ENCODE measurements around the gene COQ9.
A peak's percentile ranks its signal among the peaks of the same experiment; 100 is the strongest.

The COQ9 gene

DNA sequence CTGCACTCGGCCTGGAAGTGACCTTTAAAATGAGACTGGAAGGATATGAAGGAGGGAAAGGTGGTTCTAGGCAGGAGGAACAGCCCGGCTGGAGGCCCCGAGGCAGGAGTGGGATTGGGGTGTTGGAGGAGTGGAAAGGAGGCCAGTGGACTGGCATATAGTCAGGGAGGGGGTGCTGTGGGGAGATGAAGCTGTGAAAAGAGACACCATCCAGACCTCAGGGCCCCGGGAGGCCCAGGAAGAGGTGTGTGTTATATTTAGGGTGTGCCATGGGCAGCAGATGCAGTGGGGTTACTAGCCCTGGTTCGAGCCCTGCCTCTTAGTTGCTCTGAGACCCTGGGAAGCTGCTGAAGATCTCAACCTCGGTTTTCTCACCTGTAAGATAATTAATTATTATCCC, 57.9 kb downstream of the COQ9 start:
- no peak overlapping the region for H3K4me3 Mint-ChIP-seq
- TF ChIP-seq, protein P1, sequence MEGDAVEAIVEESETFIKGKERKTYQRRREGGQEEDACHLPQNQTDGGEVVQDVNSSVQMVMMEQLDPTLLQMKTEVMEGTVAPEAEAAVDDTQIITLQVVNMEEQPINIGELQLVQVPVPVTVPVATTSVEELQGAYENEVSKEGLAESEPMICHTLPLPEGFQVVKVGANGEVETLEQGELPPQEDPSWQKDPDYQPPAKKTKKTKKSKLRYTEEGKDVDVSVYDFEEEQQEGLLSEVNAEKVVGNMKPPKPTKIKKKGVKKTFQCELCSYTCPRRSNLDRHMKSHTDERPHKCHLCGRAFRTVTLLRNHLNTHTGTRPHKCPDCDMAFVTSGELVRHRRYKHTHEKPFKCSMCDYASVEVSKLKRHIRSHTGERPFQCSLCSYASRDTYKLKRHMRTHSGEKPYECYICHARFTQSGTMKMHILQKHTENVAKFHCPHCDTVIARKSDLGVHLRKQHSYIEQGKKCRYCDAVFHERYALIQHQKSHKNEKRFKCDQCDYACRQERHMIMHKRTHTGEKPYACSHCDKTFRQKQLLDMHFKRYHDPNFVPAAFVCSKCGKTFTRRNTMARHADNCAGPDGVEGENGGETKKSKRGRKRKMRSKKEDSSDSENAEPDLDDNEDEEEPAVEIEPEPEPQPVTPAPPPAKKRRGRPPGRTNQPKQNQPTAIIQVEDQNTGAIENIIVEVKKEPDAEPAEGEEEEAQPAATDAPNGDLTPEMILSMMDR (IDR thresholded peaks at IDR 0.05; ENCODE audit: unreplicated experiment in 3 of 3) = no peak
- H3K27ac Mint-ChIP-seq = peak overlapping the region in 1 of 3 experiments; percentile 58
- H3K9me3 Mint-ChIP-seq = no peaks in the 10 kb centered on the region
- peaks cover 18% of the 10 kb centered on the region for H3K27me3 Mint-ChIP-seq (ENCODE audit: low read depth)
- H3K4me1 Mint-ChIP-seq = peaks cover 41% of the 10 kb centered on the region
- H3K36me3 Mint-ChIP-seq (ENCODE audit: low read depth) = no peaks in the 10 kb centered on the region

DNA sequence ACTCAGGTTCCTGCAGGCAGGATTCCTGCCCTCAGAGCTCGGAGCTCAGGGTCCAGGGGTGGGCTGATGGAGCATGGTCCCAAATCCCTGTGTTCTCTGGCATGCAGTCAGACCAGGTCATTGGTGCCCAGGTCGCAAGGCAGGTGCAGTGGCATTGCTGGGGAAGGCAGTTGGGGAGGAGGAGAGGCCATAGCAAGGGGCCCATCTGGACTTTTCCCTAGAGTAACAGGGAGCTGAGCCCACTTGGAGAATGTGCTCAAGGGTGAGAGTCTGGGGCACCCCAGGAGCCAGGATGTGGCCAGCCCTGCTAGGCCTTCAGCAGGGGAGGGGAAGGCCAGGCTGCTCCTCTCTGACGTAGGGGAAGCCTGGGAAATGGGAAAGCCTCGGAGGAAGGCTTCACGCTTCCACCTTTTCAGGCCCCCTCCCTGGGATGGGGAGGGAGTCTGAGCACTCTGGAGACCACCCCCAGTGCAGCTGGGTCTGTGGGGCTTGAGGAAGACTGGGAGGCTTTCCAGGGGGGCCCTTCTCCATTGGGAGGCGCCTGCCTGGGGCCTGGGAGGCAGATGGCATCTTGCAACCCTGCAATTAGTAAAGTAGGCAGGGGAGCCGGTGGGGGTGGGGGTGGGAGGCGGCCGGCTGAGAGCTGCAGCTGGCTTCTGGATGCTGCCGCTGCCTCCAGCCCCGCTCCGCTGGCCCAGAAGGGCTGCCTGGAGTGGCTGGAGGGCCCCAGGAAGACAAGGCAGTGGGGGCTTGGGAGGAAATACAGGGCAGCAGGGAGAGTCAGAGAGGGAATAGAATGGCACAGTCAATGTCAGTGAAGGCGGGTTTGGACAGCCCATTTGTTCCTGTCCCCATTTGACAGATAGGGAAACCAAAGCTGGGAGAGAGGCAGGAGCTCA, 60.1 kb downstream of the COQ9 start:
- no peaks in the 10 kb centered on the region for H3K9me3 Mint-ChIP-seq
- TF ChIP-seq, protein P1 (IDR thresholded peaks at IDR 0.05; ENCODE audit: unreplicated experiment in 3 of 3) = no peak
- peaks cover 9% of the 10 kb centered on the region for H3K27me3 Mint-ChIP-seq (ENCODE audit: low read depth)
- no peaks in the 10 kb centered on the region for H3K36me3 Mint-ChIP-seq (ENCODE audit: low read depth)
- peaks cover 25% of the 10 kb centered on the region for H3K4me1 Mint-ChIP-seq
- H3K27ac Mint-ChIP-seq = peak overlapping the region; percentile 40 to 86 (median 45)
- peak overlapping the region in 1 of 3 experiments; percentile 19 for H3K4me3 Mint-ChIP-seq

DNA sequence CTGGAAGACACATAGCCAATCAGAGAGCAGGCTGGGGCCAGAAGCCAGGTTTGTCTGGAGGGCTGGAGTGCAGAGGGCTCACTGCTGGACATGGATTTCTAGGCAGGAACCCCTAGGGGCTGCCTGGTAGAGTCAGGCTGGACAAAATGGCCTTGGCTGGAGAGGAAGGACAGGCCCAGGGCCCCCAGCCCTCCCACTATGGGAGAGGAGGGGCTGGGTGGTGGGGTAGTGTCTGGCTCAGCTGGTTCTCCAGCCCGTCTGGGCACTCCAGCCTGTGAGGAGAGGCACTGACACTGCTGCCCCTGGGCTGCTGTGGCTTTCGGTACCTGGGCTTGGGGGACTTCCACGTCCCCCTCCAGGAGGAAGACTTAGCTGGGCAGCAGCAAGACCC, 60.8 kb downstream of the COQ9 start:
- no peak overlapping the region for H3K4me3 Mint-ChIP-seq
- H3K27ac Mint-ChIP-seq = peak overlapping the region; percentile 45 to 86 (median 62)

DNA sequence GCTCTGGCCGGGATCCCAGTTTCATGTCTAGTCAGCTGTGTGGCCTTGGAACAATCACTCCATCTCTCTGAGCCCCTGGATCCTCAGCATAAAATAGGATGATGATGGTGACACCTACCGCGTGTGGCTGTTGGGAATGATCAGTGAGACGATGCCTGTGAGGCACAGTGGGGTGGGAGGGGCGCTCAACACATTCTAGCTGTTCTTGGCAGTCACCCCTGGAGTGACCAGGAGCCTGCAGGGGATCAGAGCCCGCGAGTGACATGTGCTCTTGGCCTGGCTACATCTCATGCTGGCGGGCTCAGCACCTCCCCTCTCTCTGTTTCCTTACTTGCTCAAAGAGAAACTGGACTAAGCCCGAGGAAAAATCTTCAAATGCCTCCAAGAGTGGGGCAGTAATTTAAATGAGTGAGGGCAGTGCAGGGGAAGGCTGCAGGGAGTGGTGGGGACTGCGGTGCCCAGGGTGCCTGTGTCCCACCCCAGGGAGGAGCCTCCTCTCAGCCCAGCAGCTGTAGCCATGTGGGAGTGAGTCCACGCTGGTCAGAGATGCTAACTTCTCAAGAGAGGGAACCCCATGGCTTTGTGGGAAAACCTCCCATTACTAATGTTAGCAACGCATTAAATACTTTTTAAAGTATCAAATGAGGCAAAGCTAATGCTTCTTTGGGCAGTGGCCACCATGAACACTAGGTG, 62.1 kb downstream of the COQ9 start:
- Mint-ChIP-seq H3K9me3 (no peaks in the 10 kb centered on the region), H3K27ac (peak overlapping the region in 2 of 3 experiments; percentile 54 to 57), H3K4me3 (no peak overlapping the region), H3K36me3 (ENCODE audit: low read depth) (peaks cover 15% of the 10 kb centered on the region), H3K27me3 (ENCODE audit: low read depth) (peaks cover 10% of the 10 kb centered on the region), H3K4me1 (peaks cover 23% of the 10 kb centered on the region)
- TF ChIP-seq, protein P1 (IDR thresholded peaks at IDR 0.05; ENCODE audit: unreplicated experiment in 3 of 3) = no peak

More for the DNA sequence above, 60.8 kb downstream of the COQ9 start:
- Mint-ChIP-seq H3K4me1 (peaks cover 22% of the 10 kb centered on the region), H3K27me3 (ENCODE audit: low read depth) (peaks cover 7% of the 10 kb centered on the region), H3K9me3 (no peaks in the 10 kb centered on the region), H3K36me3 (ENCODE audit: low read depth) (peaks cover 2% of the 10 kb centered on the region)
- TF ChIP-seq, protein P1 (IDR thresholded peaks at IDR 0.05; ENCODE audit: unreplicated experiment in 3 of 3) = no peak

DNA sequence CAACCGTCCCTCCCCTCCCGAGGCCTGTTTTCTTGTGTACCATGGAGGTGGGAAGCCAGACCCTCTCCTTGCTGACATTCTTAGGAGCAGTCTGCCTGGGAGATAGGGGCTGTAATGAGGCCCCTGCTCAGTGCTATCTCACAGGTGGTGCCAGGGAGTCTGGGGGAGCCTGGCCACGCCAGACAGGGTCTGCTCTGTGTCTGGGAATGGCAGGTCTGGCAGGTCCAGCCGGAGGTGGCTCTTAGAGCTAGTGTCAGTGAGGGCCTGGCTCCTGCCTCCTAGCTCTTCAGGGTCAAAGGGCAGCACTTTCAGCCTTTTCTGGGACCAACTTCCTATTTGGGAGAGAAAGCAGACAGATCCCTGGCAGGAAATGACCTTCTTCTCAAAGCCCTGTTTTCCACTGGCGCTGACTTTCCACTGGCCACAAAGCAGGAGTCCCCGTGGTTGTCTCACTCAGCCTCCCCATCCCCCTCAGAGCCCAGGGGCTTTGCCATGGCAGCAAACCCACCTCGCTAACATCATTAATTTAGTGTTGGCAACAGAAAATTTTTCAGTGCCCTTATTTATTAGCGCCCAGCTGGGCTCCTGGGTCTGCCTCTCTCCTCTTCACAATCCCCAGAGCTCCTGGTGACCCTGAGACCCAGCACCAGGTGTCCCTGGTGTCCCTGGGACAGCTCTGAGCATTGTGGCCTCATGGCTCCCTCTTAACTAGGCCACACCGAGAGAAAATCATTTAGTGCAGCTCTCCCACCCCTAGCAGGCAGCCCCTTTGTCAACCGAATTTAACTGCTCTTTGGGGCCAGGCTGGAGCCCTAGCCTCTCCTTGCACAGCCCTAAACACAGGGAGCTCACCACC, 63.0 kb downstream of the COQ9 start:
- H3K4me1 Mint-ChIP-seq = peaks cover 20% of the 10 kb centered on the region
- H3K27me3 Mint-ChIP-seq (ENCODE audit: low read depth) = peaks cover 10% of the 10 kb centered on the region
- peaks cover 17% of the 10 kb centered on the region for H3K36me3 Mint-ChIP-seq (ENCODE audit: low read depth)
- no peak overlapping the region for H3K4me3 Mint-ChIP-seq
- no peaks in the 10 kb centered on the region for H3K9me3 Mint-ChIP-seq
- TF ChIP-seq, protein P1 (IDR thresholded peaks at IDR 0.05; ENCODE audit: unreplicated experiment in 3 of 3) = no peak
- peak overlapping the region; percentile 31 to 81 (median 59) for H3K27ac Mint-ChIP-seq
